ENCODE measurements around the gene SDF4. TPM values are rescaled to one million over a fixed set of nuclear protein-coding genes. Genes with fewer than 3 reads are reported as not detected.

SDF4 gene
- total RNA-seq, 2 donors from 2014 or later, result 85.9 to 95.6 TPM

GRCh38 chr1:1272341-1273208, 40.8 kb upstream of the SDF4 start:
- H3K27ac Mint-ChIP-seq, result peak overlapping the region; percentile 87
- no peak overlapping the region for H3K27ac ChIP-seq (ENCODE audit: low read depth, low read length)
- H3K4me3 Mint-ChIP-seq, result peak overlapping the region; percentile 86
- peaks cover 5% of the 10 kb centered on the region for H3K4me1 ChIP-seq (ENCODE audit: control insufficient read depth, insufficient read depth, low read length)
- H3K27me3 ChIP-seq (ENCODE audit: control insufficient read depth, insufficient read depth, low read length, poor library complexity, severe bottlenecking), result no peaks in the 10 kb centered on the region
- peaks cover 3% of the 10 kb centered on the region for H3K27me3 Mint-ChIP-seq (ENCODE audit: insufficient read depth)
- H3K36me3 ChIP-seq (ENCODE audit: control insufficient read depth, insufficient read depth, low read length), result peaks cover 12% of the 10 kb centered on the region
- TF ChIP-seq CTCF (conservative IDR thresholded peaks at IDR 0.05), result peak; percentile 32
- H3K36me3 Mint-ChIP-seq (ENCODE audit: low read depth), result peaks cover 35% of the 10 kb centered on the region
- peaks cover 19% of the 10 kb centered on the region for H3K4me1 Mint-ChIP-seq
- H3K9me3 ChIP-seq (ENCODE audit: control insufficient read depth, low read length), result no peaks in the 10 kb centered on the region
- DNase-seq, result no peak
- H3K4me3 ChIP-seq (ENCODE audit: low read length), result peak overlapping the region; percentile 88
- 52 to 53% methylated on average over 41 to 43 of the region's 43 CpGs for WGBS, 2 experiments (ENCODE audit: insufficient coverage in 1 of 2, insufficient read length in 1 of 2)
- H3K9ac ChIP-seq (ENCODE audit: extremely low read depth, low read length, poor library complexity, severe bottlenecking), result peak overlapping the region; percentile 92
- H3K9me3 Mint-ChIP-seq, result no peaks in the 10 kb centered on the region

GRCh38 chr1:1270813-1271212, 39.0 kb upstream of the SDF4 start:
- Histone ChIP-seq H3K4me1 (ENCODE audit: control insufficient read depth, insufficient read depth, low read length) (peaks cover 5% of the 10 kb centered on the region), H3K36me3 (ENCODE audit: control insufficient read depth, insufficient read depth, low read length) (peaks cover 19% of the 10 kb centered on the region), H3K4me3 (ENCODE audit: low read length) (no peak overlapping the region), H3K27ac (ENCODE audit: low read depth, low read length) (no peak overlapping the region), H3K27me3 (ENCODE audit: control insufficient read depth, insufficient read depth, low read length, poor library complexity, severe bottlenecking) (no peaks in the 10 kb centered on the region), H3K9me3 (ENCODE audit: control insufficient read depth, low read length) (no peaks in the 10 kb centered on the region), H3K9ac (ENCODE audit: extremely low read depth, low read length, poor library complexity, severe bottlenecking) (no peak overlapping the region)
- WGBS, 2 experiments (ENCODE audit: insufficient coverage in 1 of 2, insufficient read length in 1 of 2), result 88 to 91% methylated on average over 4 to 7 of the region's 7 CpGs
- no peak for DNase-seq
- H3K36me3 Mint-ChIP-seq (ENCODE audit: low read depth), result peaks cover 44% of the 10 kb centered on the region
- H3K9me3 Mint-ChIP-seq, result no peaks in the 10 kb centered on the region
- peak overlapping the region; percentile 86 for H3K4me3 Mint-ChIP-seq
- peak overlapping the region; percentile 64 for H3K27ac Mint-ChIP-seq
- peaks cover 19% of the 10 kb centered on the region for H3K4me1 Mint-ChIP-seq
- peaks cover 3% of the 10 kb centered on the region for H3K27me3 Mint-ChIP-seq (ENCODE audit: insufficient read depth)
- no peak for TF ChIP-seq CTCF (conservative IDR thresholded peaks at IDR 0.05)

GRCh38 chr1:1268284-1268682, 36.5 kb upstream of the SDF4 start:
- H3K27me3 Mint-ChIP-seq (ENCODE audit: insufficient read depth), result no peaks in the 10 kb centered on the region
- 98% methylated on average over 12 to 13 of the region's 13 CpGs for WGBS, 2 experiments (ENCODE audit: insufficient coverage in 1 of 2, insufficient read length in 1 of 2)
- H3K4me1 Mint-ChIP-seq, result peaks cover 17% of the 10 kb centered on the region
- H3K36me3 Mint-ChIP-seq (ENCODE audit: low read depth), result peaks cover 60% of the 10 kb centered on the region
- no peaks in the 10 kb centered on the region for H3K4me1 ChIP-seq (ENCODE audit: control insufficient read depth, insufficient read depth, low read length)
- no peak overlapping the region for H3K27ac ChIP-seq (ENCODE audit: low read depth, low read length)
- no peak overlapping the region for H3K4me3 Mint-ChIP-seq
- no peaks in the 10 kb centered on the region for H3K9me3 Mint-ChIP-seq
- DNase-seq, result no peak
- no peak overlapping the region for H3K4me3 ChIP-seq (ENCODE audit: low read length)
- H3K27ac Mint-ChIP-seq, result no peak overlapping the region
- H3K9me3 ChIP-seq (ENCODE audit: control insufficient read depth, low read length), result no peaks in the 10 kb centered on the region
- no peak overlapping the region for H3K9ac ChIP-seq (ENCODE audit: extremely low read depth, low read length, poor library complexity, severe bottlenecking)
- TF ChIP-seq CTCF (conservative IDR thresholded peaks at IDR 0.05), result no peak
- peaks cover 41% of the 10 kb centered on the region for H3K36me3 ChIP-seq (ENCODE audit: control insufficient read depth, insufficient read depth, low read length)
- H3K27me3 ChIP-seq (ENCODE audit: control insufficient read depth, insufficient read depth, low read length, poor library complexity, severe bottlenecking), result no peaks in the 10 kb centered on the region

Data from endodermal cell (in vitro differentiated cells).